ENCODE results near the gene KRTAP10-5. TPM values are rescaled to one million over a fixed set of nuclear protein-coding genes. Genes with fewer than 3 reads are reported as not detected.

The KRTAP10-5 gene
- total and polyA plus RNA-seq, 12 donors: not detected

DNA sequence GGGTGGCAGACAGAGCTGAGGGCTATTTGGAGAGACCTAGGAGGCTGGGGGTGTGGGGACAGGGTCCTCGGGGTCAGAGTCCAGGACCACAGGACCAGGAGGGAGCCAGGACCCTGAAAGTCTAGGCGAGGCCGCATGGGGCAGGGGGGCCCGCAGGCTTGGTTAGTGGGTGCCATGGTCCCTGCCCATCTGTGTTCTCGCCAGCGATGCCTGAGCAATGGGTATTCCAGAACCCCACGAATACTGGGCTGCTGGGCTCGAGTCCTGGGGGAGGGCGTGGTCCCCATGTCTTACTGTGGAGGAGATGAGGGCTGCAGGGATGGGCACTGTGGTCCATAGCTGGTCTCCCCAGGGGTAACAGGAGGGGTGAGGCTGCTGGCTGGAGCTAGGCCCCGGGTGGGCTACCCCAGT lies 9.9 kb upstream of the KRTAP10-5 start:
- 78 to 84% methylated on average over 10 of the region's 10 CpGs for WGBS, 2 donors
- H3K36me3 ChIP-seq: no peaks in the 10 kb centered on the region
- peaks cover 0 to 12% (median 0%) of the 10 kb centered on the region in 11 donors for H3K9me3 ChIP-seq
- H3K4me1 ChIP-seq: peaks cover 0 to 4% (median 0%) of the 10 kb centered on the region in 9 donors
- DNase-seq: no peak
- no peak overlapping the region for H3K27ac ChIP-seq
- TF ChIP-seq, protein P1, sequence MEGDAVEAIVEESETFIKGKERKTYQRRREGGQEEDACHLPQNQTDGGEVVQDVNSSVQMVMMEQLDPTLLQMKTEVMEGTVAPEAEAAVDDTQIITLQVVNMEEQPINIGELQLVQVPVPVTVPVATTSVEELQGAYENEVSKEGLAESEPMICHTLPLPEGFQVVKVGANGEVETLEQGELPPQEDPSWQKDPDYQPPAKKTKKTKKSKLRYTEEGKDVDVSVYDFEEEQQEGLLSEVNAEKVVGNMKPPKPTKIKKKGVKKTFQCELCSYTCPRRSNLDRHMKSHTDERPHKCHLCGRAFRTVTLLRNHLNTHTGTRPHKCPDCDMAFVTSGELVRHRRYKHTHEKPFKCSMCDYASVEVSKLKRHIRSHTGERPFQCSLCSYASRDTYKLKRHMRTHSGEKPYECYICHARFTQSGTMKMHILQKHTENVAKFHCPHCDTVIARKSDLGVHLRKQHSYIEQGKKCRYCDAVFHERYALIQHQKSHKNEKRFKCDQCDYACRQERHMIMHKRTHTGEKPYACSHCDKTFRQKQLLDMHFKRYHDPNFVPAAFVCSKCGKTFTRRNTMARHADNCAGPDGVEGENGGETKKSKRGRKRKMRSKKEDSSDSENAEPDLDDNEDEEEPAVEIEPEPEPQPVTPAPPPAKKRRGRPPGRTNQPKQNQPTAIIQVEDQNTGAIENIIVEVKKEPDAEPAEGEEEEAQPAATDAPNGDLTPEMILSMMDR (IDR thresholded peaks at IDR 0.05): no peak
- no peak overlapping the region for H3K4me3 ChIP-seq
- intact Hi-C loops (cut with DNase I): no loop called here
- H3K27me3 ChIP-seq: peaks cover 0 to 55% (median 25%) of the 10 kb centered on the region in 7 donors
- peak in 1 of 8 donors; percentile 21 for ATAC-seq

DNA sequence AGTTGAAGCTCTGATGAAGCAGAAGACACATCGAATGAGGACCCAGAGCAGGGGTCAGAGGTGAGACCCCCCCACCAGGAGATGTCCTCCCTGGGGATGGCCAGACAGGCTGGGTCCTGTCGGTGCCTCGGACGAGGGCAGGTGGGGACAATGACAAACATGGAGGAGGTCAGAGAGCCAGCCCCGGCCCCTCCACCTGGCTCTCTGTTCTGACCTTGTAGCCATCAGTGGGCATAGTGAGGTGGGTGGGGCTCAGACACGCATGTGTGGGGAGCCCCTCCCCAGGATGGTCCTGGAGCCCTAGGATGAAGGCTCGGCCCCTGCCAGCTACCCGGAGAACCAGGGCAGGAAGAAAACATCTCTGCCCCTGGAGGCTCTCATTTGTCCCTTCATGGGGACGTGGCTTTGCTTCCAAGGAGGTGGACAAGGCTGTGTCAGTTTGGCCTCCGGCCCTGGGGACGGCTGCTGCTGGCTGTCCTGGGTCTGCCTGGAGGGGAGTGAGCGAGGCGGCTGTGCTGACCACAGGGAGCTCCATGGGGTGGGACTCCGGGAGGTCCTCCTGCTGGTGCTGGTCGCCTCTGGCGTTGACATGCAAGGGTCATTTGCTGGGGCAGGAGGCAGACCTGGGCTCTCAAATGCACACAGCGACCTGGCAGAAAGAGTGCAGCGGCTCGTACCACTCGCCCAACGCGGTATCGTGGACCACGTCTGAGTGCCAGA lies 9.3 kb upstream of the KRTAP10-5 start:
- no peak for DNase-seq
- 72 to 78% methylated on average over 24 of the region's 24 CpGs for WGBS, 2 donors
- Histone ChIP-seq H3K9me3 (peaks cover 0 to 12% (median 0%) of the 10 kb centered on the region in 11 donors), H3K36me3 (no peaks in the 10 kb centered on the region), H3K27ac (no peak overlapping the region), H3K27me3 (peaks cover 0 to 61% (median 31%) of the 10 kb centered on the region in 7 donors), H3K4me3 (no peak overlapping the region), H3K4me1 (peaks cover 0 to 4% (median 0%) of the 10 kb centered on the region in 9 donors)
- no peak for ATAC-seq
- TF ChIP-seq, protein P1 (IDR thresholded peaks at IDR 0.05): no peak
- intact Hi-C loops (cut with DNase I): no loop called here

DNA sequence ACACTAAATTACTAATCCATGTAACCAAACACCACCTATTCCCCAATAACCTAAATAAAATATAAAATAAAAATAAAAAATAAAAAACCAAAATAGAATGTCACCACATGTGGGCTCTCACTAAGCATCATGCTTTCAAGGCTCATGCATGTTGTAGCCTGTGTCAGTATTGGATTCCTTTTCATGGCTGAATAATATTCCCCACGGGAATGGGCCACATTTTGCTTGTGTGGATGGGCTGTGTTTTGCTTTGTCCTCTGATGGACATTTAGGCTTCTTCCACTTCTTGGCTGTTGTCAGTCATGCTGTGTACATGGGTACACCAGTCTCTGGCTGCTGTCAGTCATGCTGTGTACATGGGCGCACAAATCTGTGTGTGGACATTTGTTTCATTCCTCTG lies 8.7 kb upstream of the KRTAP10-5 start:
- WGBS, 2 donors: 95 to 96% methylated on average over 2 of the region's 2 CpGs
- DNase-seq (no peak), ATAC-seq (no peak)
- TF ChIP-seq, protein P1 (IDR thresholded peaks at IDR 0.05): no peak
- Histone ChIP-seq H3K4me3 (no peak overlapping the region), H3K36me3 (no peaks in the 10 kb centered on the region), H3K27ac (no peak overlapping the region), H3K9me3 (peaks cover 0 to 12% (median 0%) of the 10 kb centered on the region in 11 donors), H3K27me3 (peaks cover 0 to 66% (median 32%) of the 10 kb centered on the region in 7 donors), H3K4me1 (peaks cover 0 to 4% (median 0%) of the 10 kb centered on the region in 9 donors)
- intact Hi-C loops (cut with DNase I): no loop called here

- ATAC-seq (no peak), DNase-seq (no peak)
- Histone ChIP-seq H3K9me3 (peaks cover 0 to 29% (median 2%) of the 10 kb centered on the region in 11 donors), H3K4me3 (no peak overlapping the region), H3K36me3 (no peaks in the 10 kb centered on the region), H3K27me3 (peaks cover 0 to 65% (median 25%) of the 10 kb centered on the region in 7 donors), H3K4me1 (no peaks in the 10 kb centered on the region), H3K27ac (no peak overlapping the region)
- intact Hi-C loops (cut with DNase I): no loop called here
- TF ChIP-seq, protein P1 (IDR thresholded peaks at IDR 0.05): no peak
- 83% methylated on average over 3 of the region's 3 CpGs for WGBS, 2 donors
These were observed 5.5 kb upstream of the KRTAP10-5 start for GRCh38 chr21:44585892-44586291.

Measured in heart right ventricle (tissue), 16 donors.